IPS-18a (cell line): ENCODE measurements around the gene NTRK1.

Experiments
- H3K27ac ChIP-seq: one replicate; pipeline ENCODE4 v1.5.1; 2013; ENCODE audit warnings: low read length
- H3K27me3 ChIP-seq: one replicate; pipeline ENCODE4 v1.6.1; 2013; ENCODE audit warnings: mild to moderate bottlenecking, low read length; ENCODE audit not compliant: control insufficient read depth, insufficient read depth
- H3K36me3 ChIP-seq: one replicate; pipeline ENCODE4 v1.6.1; 2013; ENCODE audit warnings: low read depth, low read length; ENCODE audit not compliant: control insufficient read depth
- H3K4me1 ChIP-seq: one replicate; pipeline ENCODE4 v1.6.1; 2013; ENCODE audit warnings: low read depth, low read length; ENCODE audit not compliant: control insufficient read depth
- H3K4me3 ChIP-seq: one replicate; pipeline ENCODE4 v1.5.1; 2013; ENCODE audit warnings: low read length
- H3K9ac ChIP-seq: one replicate; pipeline ENCODE4 v1.6.1; 2013; ENCODE audit warnings: mild to moderate bottlenecking, low read length, moderate library complexity
- H3K9me3 ChIP-seq: one replicate; pipeline ENCODE4 v1.6.1; 2013; ENCODE audit warnings: low read depth, low read length; ENCODE audit not compliant: control insufficient read depth

NTRK1 gene

DNA sequence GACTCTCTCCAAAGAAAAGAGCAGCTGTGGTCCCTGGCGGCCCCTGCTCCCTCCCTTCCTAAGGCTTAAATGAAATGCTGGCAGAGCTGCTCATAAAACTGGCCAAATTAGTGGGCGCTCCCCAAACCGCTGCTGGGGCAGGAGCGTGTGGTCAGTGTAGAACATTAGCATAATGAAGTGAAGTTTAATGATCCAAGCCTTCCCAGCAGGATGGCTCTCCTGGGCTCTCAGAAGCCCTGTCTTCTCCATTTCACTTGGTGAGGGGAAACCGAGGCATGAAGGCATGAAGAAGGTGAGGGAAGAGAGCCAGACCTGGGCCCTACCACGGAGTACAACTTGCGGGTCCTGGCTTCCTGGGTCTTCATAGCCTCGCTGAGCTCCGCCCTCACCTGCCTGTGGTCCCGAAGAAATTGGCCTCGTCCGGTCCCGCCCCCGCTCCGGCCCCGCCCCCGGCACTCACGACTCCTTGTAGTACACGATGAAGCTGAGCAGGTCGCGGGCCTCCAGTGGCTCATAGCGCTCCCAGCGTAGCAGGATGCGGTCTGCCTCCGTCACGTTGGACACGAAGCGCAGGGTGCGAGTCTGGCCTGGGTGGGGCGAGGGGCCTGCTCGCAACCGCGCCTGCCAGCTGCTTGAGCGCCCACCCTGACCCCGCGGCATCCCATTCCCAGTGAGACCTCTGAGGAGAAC, 12.1 kb upstream of the NTRK1 start:
- no peaks in the 10 kb centered on the region for H3K36me3 ChIP-seq
- H3K4me3 ChIP-seq, result peak overlapping the region; percentile 50
- no peak overlapping the region for H3K9ac ChIP-seq
- no peak overlapping the region for H3K27ac ChIP-seq
- no peaks in the 10 kb centered on the region for H3K9me3 ChIP-seq
- H3K4me1 ChIP-seq, result peaks cover 9% of the 10 kb centered on the region
- peaks cover 83% of the 10 kb centered on the region for H3K27me3 ChIP-seq

GRCh38 chr1:156849151-156849496, 11.5 kb upstream of the NTRK1 start:
- Histone ChIP-seq H3K27ac (no peak overlapping the region), H3K9ac (no peak overlapping the region), H3K4me1 (peaks cover 9% of the 10 kb centered on the region), H3K4me3 (peak overlapping the region; percentile 50), H3K36me3 (no peaks in the 10 kb centered on the region), H3K9me3 (no peaks in the 10 kb centered on the region), H3K27me3 (peaks cover 82% of the 10 kb centered on the region)

DNA sequence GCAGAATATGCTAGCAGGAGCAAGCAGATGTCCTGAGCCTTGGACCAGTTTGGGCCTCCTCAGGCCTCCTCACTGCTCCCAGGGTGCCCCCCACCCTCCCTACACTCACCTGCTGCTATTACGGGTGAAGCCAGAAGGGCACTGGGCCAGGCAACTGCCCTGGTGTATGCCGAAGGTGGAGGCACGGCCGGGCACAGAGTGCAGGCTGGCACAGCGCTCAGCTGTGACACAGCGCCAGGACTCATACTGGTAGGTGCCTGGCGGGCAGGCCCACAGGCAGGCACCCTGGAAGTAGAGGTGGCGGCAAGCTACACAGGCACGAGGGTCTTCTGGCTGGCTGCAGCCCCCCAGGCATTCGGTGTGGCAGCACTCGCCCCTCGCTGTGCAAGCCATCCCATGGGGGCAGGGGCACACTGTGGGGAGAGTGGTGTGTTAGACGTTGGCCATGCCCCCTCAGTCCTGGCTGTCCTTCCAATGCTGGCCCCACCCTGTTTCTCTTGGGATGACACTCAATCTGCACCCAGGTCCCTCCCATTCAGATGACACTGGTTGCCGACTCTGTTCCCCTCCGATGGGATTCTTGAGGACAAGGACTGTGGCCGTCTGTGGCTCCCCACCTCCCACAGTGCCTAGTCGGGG, 8.8 kb upstream of the NTRK1 start:
- Histone ChIP-seq H3K36me3 (no peaks in the 10 kb centered on the region), H3K4me3 (no peak overlapping the region), H3K9me3 (no peaks in the 10 kb centered on the region), H3K9ac (no peak overlapping the region), H3K4me1 (peaks cover 5% of the 10 kb centered on the region), H3K27me3 (peaks cover 71% of the 10 kb centered on the region), H3K27ac (no peak overlapping the region)

DNA sequence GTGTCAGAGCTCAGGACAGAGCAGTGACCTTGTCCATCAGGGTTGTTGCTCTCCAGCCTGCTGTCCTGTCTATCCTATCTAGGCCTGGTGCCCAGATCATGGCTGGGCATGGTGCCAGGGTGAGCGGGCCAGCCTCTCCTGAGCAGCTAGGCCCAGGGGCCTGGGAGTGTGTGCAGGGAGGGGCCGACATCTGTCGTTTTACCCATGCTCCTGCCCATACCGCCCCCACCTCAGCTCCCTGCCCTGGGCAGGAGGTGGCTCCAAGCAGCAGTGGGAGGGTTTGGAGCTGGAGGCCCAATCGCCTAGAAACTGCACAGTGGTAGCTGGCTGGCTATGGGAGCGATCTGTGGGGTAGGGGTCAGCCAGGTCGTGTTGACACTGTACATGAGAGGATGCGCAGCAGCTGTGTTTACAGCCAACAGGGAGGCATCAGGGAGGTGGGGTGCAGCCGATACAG, 8.2 kb upstream of the NTRK1 start:
- H3K27ac ChIP-seq, result no peak overlapping the region
- no peak overlapping the region for H3K4me3 ChIP-seq
- peaks cover 5% of the 10 kb centered on the region for H3K4me1 ChIP-seq
- H3K9ac ChIP-seq, result no peak overlapping the region
- peaks cover 71% of the 10 kb centered on the region for H3K27me3 ChIP-seq
- no peaks in the 10 kb centered on the region for H3K9me3 ChIP-seq
- H3K36me3 ChIP-seq, result no peaks in the 10 kb centered on the region

- H3K27me3 ChIP-seq, result peaks cover 71% of the 10 kb centered on the region
These were observed 6.9 kb upstream of the NTRK1 start for GRCh38 chr1:156853761-156854160.

GRCh38 chr1:156854634-156855033, 6.0 kb upstream of the NTRK1 start:
- no peak overlapping the region for H3K27ac ChIP-seq
- no peak overlapping the region for H3K9ac ChIP-seq
- H3K4me3 ChIP-seq, result no peak overlapping the region
- H3K36me3 ChIP-seq, result no peaks in the 10 kb centered on the region
- H3K4me1 ChIP-seq, result peaks cover 6% of the 10 kb centered on the region
- no peaks in the 10 kb centered on the region for H3K9me3 ChIP-seq
- peaks cover 71% of the 10 kb centered on the region for H3K27me3 ChIP-seq

More at GRCh38 chr1:156853761-156854160, 6.9 kb upstream of the NTRK1 start:
- Histone ChIP-seq H3K9me3 (no peaks in the 10 kb centered on the region), H3K27ac (no peak overlapping the region), H3K36me3 (no peaks in the 10 kb centered on the region), H3K4me3 (no peak overlapping the region), H3K4me1 (peaks cover 6% of the 10 kb centered on the region), H3K9ac (no peak overlapping the region)

- H3K9ac ChIP-seq, result no peak overlapping the region
- peaks cover 75% of the 10 kb centered on the region for H3K27me3 ChIP-seq
- H3K9me3 ChIP-seq, result no peaks in the 10 kb centered on the region
- no peaks in the 10 kb centered on the region for H3K36me3 ChIP-seq
- no peak overlapping the region for H3K4me3 ChIP-seq
- peaks cover 6% of the 10 kb centered on the region for H3K4me1 ChIP-seq
- no peak overlapping the region for H3K27ac ChIP-seq
These were observed 4.3 kb upstream of the NTRK1 start for GRCh38 chr1:156856282-156856785.

- Histone ChIP-seq H3K4me1 (peaks cover 6% of the 10 kb centered on the region), H3K9ac (no peak overlapping the region), H3K4me3 (no peak overlapping the region), H3K36me3 (no peaks in the 10 kb centered on the region), H3K27ac (no peak overlapping the region), H3K27me3 (peaks cover 83% of the 10 kb centered on the region), H3K9me3 (no peaks in the 10 kb centered on the region)
These were observed 3.1 kb upstream of the NTRK1 start for GRCh38 chr1:156857532-156857931.

DNA sequence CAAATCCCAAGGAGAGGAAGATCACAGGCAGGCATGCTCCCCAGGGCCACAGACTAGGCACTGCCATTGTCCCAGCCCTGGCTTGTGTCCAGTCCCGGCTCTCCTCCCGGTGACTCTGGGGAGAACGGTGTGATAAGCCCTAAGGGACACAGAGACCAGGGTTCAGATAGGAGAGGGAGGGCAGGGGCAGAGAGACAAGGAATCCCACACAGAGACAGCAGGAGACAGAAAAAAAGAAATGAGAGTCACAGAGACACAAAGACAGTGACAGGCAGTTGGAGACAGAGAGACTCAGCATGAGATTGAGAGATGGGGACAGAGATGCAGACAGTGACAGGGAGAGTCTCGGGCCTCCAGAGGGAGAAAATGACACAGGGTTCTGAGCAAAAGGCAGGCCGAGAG, 2.1 kb upstream of the NTRK1 start:
- Histone ChIP-seq H3K4me1 (peaks cover 6% of the 10 kb centered on the region), H3K27ac (no peak overlapping the region), H3K9me3 (no peaks in the 10 kb centered on the region), H3K36me3 (no peaks in the 10 kb centered on the region), H3K9ac (no peak overlapping the region), H3K27me3 (peaks cover 88% of the 10 kb centered on the region), H3K4me3 (peak overlapping the region; percentile 49)

- no peaks in the 10 kb centered on the region for H3K9me3 ChIP-seq
- no peaks in the 10 kb centered on the region for H3K36me3 ChIP-seq
- H3K27me3 ChIP-seq, result peaks cover 89% of the 10 kb centered on the region
- peak within 1 kb of the TSS; percentile 49 for H3K4me3 ChIP-seq
- H3K4me1 ChIP-seq, result peaks cover 6% of the 10 kb centered on the region
- H3K27ac ChIP-seq, result no peak within 1 kb of the TSS
- no peak within 1 kb of the TSS for H3K9ac ChIP-seq
These were observed 1.6 kb upstream of the NTRK1 start, which contains the start of gene INSRR for GRCh38 chr1:156858959-156859522. INSRR (minus strand) TSS chr1:156859117; CDS start chr1:156858621, 496 bp downstream.

DNA sequence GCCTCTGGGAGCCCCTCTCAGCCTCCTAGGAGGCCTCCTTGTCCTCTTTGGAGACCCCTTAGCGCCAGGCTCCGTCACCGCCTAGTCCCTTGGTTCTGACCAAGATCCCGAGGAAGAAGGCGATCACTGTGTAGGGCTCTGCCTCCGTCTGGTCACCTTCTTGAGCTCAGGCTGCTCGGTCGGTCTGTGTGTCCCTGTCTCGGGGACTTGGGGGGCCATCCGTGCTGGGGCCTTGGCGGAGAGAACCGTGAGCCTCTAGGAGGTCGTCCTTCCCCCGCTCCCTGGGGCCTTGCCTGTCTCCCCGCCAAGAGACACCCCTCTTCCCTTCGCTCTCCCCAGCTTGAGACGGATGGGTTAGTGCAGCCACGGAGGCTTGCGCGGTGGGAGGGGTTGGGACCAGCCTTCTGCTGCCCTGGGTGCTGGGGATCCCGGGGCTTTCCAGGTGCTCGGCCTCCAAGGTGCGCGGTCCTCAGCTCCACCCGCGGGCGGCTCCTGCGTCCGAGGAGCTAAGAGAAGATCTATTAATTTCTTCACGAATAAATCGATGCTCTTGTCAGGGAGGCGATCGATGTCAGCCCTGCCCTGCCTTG, 1.0 kb upstream of the NTRK1 start:
- no peak overlapping the region for H3K9ac ChIP-seq
- H3K27ac ChIP-seq, result no peak overlapping the region
- peaks cover 87% of the 10 kb centered on the region for H3K27me3 ChIP-seq
- H3K36me3 ChIP-seq, result no peaks in the 10 kb centered on the region
- peaks cover 6% of the 10 kb centered on the region for H3K4me1 ChIP-seq
- H3K9me3 ChIP-seq, result no peaks in the 10 kb centered on the region
- H3K4me3 ChIP-seq, result peak overlapping the region; percentile 49
